PC-9 (cell line): ENCODE measurements around the gene IER3.

Source experiments
- CTCF ChIP-seq: fragments of 200-600 bp; sonication (generic); conservative IDR thresholded peaks from 2 replicates; pipeline ENCODE4 v1.6.1; 2017; ENCODE audit warnings: mixed run types, antibody characterized with exemption, mild to moderate bottlenecking, moderate library complexity
- EZH2 ChIP-seq: fragments of 200-600 bp; sonication (generic); IDR thresholded peaks from 2 replicates; pipeline ENCODE4 v1.8.0; 2017; ENCODE audit warnings: antibody characterized with exemption, low read depth

- no peak for TF ChIP-seq CTCF
- no peak for TF ChIP-seq EZH2
Observed at GRCh38 chr6:30749554-30750378, 5.4 kb upstream of the IER3 start.
